GM21526 (cell line): ENCODE results near the gene WDR7.

Source experiments
- ATAC-seq: cut with Tn5 transposase; IDR thresholded peaks from one replicate; pipeline ENCODE4 v1.9.1; 2021; ENCODE audit warnings: moderate library complexity; ENCODE audit not compliant: unreplicated experiment, low FRiP score

WDR7 gene

GRCh38 chr18:56789004-56789888 lies 138.1 kb downstream of the WDR7 start:
- ATAC-seq, result no peak

- ATAC-seq, result no peak
These were observed 138.7 kb downstream of the WDR7 start for GRCh38 chr18:56789889-56790180.

- no peak for ATAC-seq
These were observed 144.2 kb downstream of the WDR7 start for GRCh38 chr18:56795381-56795780.

- ATAC-seq, result no peak
These were observed 148.6 kb downstream of the WDR7 start for GRCh38 chr18:56799756-56800155.

GRCh38 chr18:56803051-56803450 lies 151.9 kb downstream of the WDR7 start:
- ATAC-seq, result no peak

GRCh38 chr18:56804395-56804794 lies 153.2 kb downstream of the WDR7 start:
- no peak for ATAC-seq

GRCh38 chr18:56807901-56808300 lies 156.7 kb downstream of the WDR7 start:
- ATAC-seq, result no peak

- ATAC-seq, result no peak
These were observed 161.5 kb downstream of the WDR7 start for GRCh38 chr18:56812674-56813073.

GRCh38 chr18:56815926-56816325 lies 164.8 kb downstream of the WDR7 start:
- ATAC-seq, result no peak

GRCh38 chr18:56823986-56824565 lies 172.9 kb downstream of the WDR7 start:
- ATAC-seq, result no peak

GRCh38 chr18:56825321-56825720 lies 174.2 kb downstream of the WDR7 start:
- no peak for ATAC-seq

- ATAC-seq, result no peak
These were observed 174.7 kb downstream of the WDR7 start for GRCh38 chr18:56825878-56826277.

GRCh38 chr18:56831988-56832387 lies 180.8 kb downstream of the WDR7 start:
- no peak for ATAC-seq

- no peak for ATAC-seq
These were observed 184.2 kb downstream of the WDR7 start for GRCh38 chr18:56835331-56835730.

GRCh38 chr18:56836173-56836572 lies 185.0 kb downstream of the WDR7 start:
- ATAC-seq, result no peak

GRCh38 chr18:56841836-56842235 lies 190.7 kb downstream of the WDR7 start:
- ATAC-seq, result no peak

GRCh38 chr18:56843241-56843640 lies 192.1 kb downstream of the WDR7 start:
- no peak for ATAC-seq

- no peak for ATAC-seq
These were observed 193.4 kb downstream of the WDR7 start for GRCh38 chr18:56844556-56844955.

GRCh38 chr18:56851774-56852173 lies 200.6 kb downstream of the WDR7 start:
- ATAC-seq, result peak; percentile 76

GRCh38 chr18:56853961-56854360 lies 202.8 kb downstream of the WDR7 start:
- no peak for ATAC-seq

- no peak for ATAC-seq
These were observed 210.1 kb downstream of the WDR7 start for GRCh38 chr18:56861244-56861643.

GRCh38 chr18:56869189-56869777 lies 218.1 kb downstream of the WDR7 start:
- ATAC-seq, result no peak
